Stimulated activated naive CD8-positive, alpha-beta T cell treated with anti-CD3 and anti-CD28 coated beads, Interleukin-15, Interleukin-2, amounts not matched to agents 100 U/mL and 50 U/mL, for 24 hours (primary cell): ENCODE results near the gene ADAM33.

Experiments used
- ATAC-seq: fragments of 150-1000 bp; cut with Tn5 transposase; one replicate; pipeline ENCODE4 v1.10.0; 2021
- DNase-seq: peaks from one replicate; pipeline ENCODE4 v3.0.0; 2021

The ADAM33 gene, protein sequence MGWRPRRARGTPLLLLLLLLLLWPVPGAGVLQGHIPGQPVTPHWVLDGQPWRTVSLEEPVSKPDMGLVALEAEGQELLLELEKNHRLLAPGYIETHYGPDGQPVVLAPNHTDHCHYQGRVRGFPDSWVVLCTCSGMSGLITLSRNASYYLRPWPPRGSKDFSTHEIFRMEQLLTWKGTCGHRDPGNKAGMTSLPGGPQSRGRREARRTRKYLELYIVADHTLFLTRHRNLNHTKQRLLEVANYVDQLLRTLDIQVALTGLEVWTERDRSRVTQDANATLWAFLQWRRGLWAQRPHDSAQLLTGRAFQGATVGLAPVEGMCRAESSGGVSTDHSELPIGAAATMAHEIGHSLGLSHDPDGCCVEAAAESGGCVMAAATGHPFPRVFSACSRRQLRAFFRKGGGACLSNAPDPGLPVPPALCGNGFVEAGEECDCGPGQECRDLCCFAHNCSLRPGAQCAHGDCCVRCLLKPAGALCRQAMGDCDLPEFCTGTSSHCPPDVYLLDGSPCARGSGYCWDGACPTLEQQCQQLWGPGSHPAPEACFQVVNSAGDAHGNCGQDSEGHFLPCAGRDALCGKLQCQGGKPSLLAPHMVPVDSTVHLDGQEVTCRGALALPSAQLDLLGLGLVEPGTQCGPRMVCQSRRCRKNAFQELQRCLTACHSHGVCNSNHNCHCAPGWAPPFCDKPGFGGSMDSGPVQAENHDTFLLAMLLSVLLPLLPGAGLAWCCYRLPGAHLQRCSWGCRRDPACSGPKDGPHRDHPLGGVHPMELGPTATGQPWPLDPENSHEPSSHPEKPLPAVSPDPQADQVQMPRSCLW

DNA sequence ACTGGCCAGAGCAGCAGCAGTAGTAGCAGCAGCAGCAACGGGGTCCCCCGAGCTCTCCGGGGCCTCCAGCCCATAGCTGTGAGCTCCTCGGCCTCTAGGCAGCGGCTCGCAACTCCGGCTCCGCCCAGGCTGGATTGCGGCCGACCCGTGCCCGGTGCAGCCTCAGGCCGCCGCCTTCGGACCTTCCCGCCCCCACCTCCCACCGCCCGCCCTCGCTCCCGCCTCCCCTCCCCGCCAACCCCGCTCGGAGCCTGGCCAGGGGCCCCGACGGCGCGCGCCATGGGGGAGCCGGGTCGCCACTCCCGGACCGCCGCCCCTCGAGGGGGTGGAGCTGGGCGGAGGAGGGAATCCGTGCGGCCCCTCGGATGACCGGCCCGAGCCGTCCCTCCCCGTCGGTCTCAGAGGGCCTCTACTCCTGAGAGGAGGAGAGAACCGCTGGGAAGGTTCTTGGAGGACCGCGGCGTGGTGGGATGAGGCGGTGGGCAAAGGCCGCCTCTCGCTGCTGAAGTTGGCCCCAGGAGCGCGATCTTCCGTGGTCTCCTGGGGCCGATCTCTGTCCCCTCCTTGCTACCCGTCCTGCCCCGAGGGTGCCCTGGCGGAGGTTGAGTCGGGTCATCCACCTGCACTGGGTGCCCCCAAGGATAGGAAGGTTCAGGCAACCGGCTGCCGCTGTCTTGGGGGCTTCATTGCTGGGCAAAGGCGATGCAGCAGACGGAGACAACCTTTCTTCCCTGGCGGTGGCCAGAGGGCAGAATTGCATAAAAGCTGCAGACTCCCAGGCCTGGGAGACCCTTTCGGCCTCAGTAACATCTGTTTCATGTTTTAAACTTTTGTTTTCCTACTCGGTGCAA is at the start of gene ADAM33:
TSS of gene ADAM33 (minus strand) at position 80 of the 851 bp plus-strand sequence. CDS start at position 74, 6 bp downstream.
- no peak for DNase-seq
- no peak for ATAC-seq

DNA sequence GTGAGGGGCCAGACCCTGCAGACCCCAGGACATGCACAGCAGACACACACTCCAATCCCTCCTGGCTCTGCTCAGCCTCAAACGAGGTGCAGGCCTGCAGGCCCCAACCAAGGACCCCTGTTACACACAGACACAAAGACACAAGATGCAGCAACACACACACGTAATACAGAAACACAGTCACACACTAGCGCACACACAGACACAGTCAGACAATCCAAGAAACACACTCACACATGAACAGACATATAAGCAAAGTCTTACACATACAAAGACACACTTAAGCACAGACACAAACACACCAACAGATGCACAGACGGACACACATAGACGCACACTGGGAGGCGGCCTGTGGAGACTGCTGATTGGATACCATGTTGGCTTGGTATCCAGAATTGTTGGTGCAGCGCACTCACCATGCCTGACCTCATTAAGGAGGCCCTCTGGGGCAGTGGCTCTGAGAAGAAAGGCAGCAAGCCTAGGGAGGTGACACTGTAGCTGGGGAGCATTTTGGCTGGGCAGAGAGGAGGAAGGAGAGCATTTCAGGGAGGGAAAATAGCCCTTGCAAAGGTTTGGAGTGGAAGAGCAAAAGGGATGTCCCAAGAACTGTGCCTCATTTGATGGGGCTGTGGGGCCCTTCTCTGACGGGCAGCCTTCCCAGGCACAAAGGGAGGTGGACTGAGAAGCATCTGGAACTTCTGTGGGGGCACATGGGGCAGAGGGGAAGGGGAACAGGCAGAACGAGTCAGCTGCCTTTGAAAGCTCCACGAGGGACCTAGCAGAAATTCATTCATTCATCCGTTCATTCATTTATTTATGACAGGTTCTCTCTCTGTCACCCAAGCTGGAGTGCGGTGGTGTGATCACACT is 49.2 kb upstream of the ADAM33 start:
- ATAC-seq: no peak
- no peak for DNase-seq

DNA sequence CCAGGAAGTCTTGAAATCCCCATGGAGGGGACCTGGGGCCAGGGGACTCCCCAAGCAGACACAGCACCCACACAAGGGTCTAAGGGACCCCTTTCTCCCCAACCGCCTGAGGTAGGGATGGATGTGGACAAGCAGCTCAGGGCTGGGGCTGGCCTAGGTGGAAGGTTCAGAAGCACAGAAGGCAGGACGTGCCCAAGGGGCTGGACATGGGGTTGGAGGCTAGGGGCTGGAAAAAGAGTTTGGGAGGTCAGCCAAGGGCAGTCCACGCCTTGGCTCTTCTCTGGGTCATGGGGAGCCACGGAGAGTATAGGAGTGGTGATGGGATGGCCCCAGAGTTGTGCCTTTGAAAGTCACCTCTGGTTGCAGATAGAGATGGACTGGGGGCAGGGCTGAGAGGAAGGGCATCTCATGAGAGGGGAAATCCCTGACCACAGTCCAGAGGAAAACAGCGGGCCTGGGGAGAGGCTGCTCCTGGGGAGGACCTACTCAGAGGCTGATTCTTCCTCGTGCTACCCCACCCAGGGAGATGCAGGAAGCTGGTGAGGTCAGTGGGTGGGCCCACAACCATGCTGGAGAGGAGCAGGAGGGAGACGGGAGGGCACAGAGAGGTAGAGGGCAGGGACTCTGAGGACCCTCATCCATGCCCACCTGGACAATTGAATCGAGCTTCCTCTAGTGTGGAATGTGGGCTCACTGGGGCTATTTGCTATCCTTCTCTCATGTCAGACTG is 48.2 kb upstream of the ADAM33 start:
- no peak for DNase-seq
- ATAC-seq: no peak

DNA sequence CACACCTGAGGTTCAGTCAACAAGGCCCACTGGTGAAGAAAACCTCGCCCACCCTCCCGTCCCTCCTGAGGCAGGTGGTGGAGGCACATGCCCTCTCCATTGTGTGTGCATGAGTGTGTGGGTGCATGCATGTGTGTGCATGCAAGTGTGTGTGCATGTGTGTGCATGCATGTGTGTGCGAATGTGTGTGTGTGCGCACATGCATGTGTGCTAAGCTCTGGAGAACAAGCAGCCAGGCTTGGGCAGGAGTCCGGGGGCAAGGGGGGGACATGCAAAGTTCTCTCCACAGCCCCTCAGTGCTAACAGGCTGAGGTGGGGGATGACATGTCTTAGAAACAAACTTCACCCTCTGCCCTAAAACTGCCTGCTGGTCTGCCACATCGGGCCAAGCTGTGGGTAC is 47.6 kb upstream of the ADAM33 start:
- DNase-seq: no peak
- no peak for ATAC-seq

DNA sequence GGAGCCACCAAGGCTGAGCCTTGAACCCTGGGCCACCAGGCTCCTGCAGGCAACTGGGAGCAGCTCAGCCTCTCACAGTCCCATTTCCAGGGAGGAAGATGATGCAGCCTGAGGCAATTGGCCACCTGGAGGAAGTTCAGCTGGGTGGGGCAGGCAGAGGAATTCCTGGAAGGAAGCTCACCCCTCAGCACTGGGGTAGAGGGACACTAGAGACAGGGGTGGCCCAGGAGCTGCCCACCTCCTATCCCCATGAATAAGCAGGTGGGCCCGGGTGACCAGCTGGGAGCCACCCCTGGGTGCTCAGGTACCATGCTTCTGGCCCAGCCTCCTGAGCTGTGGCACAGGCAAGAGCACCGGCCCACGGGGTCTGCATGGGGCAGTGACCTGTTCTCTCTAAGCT is 47.1 kb upstream of the ADAM33 start:
- no peak for ATAC-seq

DNA sequence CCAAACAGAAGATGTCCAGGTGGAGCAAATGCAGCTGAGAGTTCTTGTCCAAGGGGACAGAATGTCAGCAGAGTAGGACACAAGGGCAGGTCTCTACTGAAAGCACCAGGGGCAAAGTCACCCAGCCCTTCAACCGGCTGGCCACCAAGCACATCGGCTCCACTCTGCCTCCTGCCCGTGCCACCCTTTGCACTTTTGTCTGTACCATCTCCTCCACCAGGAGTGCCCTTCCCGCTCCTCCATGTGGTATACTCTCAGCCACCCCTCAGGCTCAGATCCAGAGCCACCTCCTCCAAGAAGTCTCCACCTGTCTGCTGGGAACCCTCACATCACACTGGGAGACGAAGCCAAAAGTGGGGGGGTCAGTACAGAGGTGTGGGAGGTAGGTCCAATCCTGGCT is 46.5 kb upstream of the ADAM33 start:
- ATAC-seq (no peak), DNase-seq (no peak)

More for the DNA sequence above, 47.1 kb upstream of the ADAM33 start:
- DNase-seq: no peak

DNA sequence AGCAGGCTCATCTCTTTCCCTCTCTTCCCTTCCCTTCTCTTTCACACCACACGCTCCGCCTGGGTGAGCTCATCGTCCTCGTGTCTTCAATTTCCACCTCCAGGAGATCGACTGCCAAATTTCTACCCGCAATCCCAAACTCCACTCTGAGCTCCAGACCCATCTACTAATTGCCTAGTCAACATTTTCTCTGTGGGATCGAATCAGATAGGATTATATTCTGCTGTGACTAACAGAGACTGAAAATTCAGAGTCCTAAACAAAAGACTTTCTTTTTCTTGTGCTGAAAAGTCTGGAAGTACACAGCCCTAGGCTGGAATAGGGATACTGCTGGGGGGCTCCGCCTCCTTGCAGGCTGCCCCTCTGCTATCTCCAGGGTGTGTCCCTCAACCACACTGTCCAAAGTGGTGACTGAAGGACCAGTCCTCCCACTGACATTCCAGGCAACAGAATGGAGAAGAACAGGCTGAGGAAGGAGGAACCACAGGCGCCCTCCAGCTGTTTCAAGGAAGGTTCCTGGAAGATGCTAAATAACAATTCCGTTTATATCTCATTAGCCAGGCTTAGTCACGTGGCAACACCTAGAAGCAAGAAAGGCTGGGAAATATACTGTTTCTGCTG is 45.7 kb upstream of the ADAM33 start:
- DNase-seq (no peak), ATAC-seq (no peak)

DNA sequence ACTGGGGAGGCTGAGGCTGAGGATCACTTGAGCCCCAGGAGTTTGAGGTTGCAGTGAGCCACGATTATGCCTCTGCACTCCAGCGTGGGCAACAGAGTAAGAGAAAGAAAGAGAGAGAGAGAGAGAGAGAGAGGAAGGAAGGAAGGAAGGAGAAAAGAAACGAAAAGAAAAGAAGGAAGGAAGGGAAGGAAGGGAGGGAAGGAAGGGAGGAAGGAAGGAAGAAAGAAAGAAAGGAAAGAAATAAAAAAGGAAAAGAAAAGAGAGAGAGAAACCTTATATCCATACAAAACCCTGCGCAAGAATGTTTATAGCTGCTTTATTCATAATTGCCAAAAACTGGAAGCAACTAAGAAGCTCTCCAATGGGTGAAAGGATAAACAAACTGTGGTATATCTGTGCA is 42.5 kb upstream of the ADAM33 start:
- ATAC-seq: no peak

DNA sequence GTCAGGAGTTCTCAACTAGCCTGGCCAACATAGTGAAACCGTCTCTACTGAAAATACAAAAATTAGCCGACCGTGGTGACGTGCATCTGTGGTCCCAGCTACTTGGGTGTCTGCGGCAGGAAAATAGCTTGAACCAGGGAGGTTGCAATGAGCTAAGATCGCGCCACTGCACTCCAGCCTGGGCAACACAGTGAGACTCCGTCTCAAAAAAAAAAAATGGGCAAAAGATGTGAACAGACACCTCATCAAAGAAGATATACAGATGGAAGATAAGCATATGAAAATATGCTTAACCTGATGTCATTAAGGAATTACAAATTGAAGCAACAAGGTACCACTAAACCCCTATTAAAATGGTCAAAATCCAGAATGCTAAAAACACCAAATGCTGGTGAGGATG is 41.5 kb upstream of the ADAM33 start:
- ATAC-seq (no peak), DNase-seq (no peak)

More for the DNA sequence above, 42.5 kb upstream of the ADAM33 start:
- DNase-seq: no peak

DNA sequence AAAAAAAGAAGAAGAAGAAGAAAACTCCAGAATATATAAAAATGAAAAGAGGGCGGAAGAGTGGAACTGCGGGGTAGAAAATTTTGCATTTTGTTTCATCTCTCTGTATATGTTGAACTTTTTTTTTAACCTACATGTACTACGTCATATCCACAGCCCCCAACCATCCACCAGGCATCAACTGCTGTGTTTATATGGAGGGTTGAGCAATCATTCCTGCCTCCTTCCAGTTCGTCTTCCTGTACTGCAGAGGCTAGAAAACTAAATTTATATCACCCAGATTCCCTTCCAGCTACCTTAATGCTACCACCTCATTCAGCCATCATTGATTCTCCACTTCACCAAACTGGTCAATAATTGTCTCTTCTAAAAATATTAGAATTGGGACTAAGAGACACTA is 40.1 kb upstream of the ADAM33 start:
- no peak for DNase-seq
- no peak for ATAC-seq

DNA sequence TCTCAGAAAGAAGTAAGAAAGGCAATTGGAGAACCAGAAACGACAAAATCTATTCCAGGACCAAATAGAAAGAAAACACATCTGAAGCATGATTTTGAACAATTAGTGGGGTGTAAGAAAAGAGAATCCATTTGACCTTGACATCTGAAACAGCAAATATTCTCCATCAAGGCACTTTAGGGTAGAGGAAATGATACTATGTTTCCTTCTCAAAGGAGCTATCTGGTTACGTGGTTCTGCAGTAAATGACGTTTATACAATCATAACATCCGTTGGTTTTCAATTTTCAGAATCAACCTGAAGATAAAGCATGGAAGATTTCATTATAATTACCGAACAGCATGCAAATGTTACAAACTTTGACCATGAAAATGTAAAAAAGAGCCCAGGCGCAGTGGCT is 38.8 kb upstream of the ADAM33 start:
- DNase-seq (no peak), ATAC-seq (no peak)

DNA sequence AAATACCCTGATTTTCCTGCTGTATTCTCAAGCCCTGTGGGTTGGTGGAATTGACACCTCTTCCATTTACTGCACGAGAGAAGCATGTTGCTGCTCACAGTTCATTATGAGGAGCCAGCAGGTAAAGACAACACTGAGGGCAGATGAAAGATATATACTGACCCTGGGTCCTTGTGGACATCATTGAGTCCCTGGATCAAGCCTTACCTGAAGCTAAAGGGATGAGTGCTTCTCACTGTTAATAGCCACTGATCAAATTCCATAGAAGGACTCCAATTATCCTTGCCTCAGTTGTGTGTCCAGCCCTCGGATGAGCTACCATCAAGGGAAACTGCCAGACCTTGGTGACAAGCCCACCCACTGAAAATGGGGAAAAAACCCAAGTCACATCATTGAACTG is 38.3 kb upstream of the ADAM33 start:
- no peak for ATAC-seq

DNA sequence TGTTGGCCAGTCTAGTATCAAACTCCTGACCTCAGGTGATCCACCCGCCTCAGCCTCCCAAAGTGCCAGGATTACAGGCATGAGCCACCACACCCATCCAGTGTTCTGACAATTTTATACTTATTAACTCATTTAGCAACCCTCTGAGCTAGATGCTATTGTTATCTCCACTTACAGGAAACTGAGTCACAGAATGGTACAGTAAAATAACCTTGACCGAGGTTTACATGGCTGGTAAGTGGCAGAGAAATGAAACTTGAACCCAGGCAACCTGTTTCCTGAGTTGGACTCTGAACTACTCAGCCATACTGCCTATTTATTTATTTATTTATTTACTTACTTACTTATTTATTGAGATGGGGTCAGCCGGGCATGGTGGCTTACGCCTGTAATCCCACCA is 37.2 kb upstream of the ADAM33 start:
- DNase-seq (no peak), ATAC-seq (no peak)

More for the DNA sequence above, 38.3 kb upstream of the ADAM33 start:
- DNase-seq: no peak

DNA sequence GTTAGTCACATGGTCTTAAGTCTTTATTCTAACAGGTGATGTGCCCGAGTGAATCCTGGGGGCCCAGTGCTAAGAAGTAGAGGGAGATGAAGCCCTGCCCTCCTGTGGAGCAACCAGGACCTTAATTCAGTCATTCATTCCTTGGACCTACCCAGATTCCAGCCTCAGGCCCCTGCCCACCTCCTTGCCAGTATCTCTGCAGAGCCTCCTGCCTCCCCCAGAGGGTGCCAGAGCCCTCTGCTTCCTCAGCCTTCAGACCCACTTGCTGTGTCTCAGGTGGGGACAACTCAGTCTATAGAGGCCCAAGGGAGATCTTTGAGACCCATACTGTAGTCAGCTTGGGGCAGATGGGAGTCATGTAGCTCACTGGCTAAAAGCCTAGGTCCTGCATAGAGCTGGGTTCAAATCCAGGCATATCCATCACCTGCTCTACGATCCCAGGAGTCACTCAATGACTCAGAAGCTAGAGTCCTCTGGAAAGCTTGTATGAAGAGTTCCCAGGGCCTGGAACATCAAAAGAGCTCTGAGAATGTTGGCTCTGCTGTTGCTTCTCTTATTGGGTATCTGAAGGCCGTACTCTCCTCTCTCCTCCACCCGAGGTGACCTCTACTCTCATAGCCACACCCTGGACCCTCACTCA is 34.5 kb upstream of the ADAM33 start:
- ATAC-seq (peak; percentile 77), DNase-seq (peak; percentile 35)

DNA sequence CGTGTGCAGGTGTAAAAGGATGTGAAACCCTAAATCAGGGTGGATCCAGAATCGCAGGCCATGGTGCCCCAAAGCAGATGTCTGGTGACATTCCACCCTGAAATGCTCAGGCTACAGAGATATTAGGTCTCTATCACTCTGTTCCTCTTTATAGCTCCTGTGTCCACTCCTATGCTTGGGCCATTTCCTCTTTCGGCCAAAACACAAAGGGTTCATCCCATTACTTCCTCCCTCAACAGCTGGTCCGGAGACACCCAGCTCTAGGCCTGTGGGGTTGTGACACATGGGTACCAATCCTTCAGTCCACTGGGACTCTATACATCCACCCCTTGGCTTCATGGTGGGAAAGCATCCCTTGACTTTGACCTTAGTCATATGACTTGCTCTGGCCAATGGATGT is 32.3 kb upstream of the ADAM33 start:
- ATAC-seq: no peak

DNA sequence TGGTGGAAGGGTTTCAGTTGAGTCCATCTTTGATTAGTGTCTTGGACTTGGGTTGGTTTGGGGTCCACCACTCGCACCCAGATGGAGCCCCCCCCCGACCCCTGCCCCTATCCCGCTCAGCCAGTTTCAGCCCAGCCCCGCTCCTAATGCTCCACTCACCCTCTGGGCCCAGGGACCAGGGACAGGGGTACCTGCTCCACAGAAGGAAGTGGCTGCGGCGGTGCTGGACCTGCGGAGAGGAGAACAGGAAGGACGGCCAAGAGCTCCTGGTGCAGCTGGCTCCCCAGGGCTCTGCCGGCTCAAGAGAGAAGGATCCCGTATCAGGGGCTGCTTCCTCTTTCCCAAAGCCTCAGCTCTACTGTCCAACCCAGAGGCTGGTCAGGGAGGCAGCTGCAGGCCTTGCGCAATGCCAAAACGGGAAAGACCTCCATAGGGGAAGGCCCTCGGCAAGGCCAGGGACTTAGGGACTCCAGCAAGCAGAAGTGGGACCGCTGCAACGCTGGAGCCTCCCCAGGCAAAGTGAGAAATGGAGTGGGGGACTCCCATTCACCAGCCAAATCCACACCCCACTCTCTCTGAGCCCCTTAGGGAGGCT is 30.6 kb upstream of the ADAM33 start, which contains the start of gene SIGLEC1:
TSS of gene SIGLEC1 (minus strand) at position 322 of the 595 bp plus-strand sequence. CDS start 5,472 bp downstream, outside the sequence.
- ATAC-seq: no peak
- no peak for DNase-seq

More for the DNA sequence above, 32.3 kb upstream of the ADAM33 start:
- no peak for DNase-seq

DNA sequence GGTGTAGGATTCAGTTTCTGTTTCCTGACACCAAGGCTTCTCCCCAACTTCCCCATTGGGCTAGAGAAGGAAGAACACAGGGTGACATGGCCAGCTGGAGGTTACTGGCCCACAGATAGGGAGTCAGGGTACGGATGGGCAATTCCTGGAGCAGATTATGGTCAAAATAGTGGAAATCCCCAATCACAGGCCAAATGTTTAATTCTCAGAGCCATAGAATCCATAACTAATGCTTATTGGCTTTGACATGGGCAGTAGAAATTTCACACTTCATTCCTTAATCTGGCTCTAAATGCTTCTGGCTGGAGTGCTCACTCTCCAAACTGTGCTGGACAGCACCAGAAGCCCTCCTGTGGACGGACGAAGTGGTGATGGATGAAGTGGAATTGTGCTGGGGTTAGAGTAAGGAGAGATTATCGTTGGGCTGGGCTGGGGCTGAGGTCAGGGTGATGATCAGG is 29.7 kb upstream of the ADAM33 start:
- no peak for ATAC-seq
- DNase-seq: no peak

DNA sequence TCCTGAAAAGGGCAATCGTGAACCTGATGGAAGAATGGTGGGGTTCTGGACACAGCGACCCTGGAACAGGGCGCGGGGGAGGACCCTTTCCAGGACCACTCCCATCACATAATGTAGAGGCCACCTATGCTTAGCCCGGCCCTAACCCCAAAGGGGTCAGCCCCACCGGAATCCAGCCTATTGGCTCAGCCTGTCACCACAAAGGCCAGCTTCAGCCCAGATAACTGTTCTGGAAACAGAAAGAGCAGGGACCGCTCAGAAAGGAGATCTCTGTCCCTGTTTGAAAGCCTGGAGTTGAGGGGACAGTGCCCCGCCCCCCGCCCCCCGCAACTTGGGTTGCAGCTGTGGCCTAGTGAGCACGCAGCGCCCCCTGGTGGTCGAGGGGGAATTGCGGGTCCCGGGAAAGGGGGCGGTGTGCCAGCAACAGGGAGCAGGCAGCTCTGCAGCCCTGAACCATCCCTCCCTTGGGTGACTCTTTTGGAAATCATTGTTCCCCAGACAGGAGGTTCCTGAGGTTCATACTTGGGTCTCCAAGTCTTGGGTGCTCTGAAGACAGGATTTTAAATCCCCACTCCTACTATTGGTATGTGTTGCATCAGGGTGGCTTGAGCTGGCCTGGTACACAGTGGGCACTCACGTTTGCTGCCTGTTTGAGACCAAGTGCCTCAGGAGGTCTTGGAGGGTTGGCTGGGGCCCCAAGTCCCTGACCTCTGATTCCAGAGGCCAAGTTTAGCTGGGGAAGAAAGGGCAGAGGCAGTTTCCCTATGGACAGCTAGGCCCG is 29.1 kb upstream of the ADAM33 start:
- DNase-seq: peak; percentile 90
- peak; percentile 68 for ATAC-seq
